Fibroblast of villous mesenchyme (primary cell): ENCODE measurements around the gene ZNF32. TPM values are rescaled to one million over a fixed set of nuclear protein-coding genes. Genes with fewer than 3 reads are reported as not detected.

Experiments used
- DNase-seq: peaks from one replicate; pipeline ENCODE4 v3.0.0-alpha.2; 2010; ENCODE audit warnings: low read depth
- H3K4me3 ChIP-seq: 2 replicates; pipeline ENCODE4 v1.5.1; 2011; ENCODE audit warnings: low read depth, mild to moderate bottlenecking, low read length
- total RNA-seq: library from RNA; depleted of rRNA; stranded (reverse); fragments of >200 nt; gene quantifications from 2 replicates; pipeline ENCODE4 v1.2.3, GENCODE V29; 2012
- TF ChIP-seq, protein P1 (sequence below): IDR thresholded peaks from 2 replicates; pipeline ENCODE4 v1.5.1; 2012; ENCODE audit warnings: low read depth, mild to moderate bottlenecking, low read length; ENCODE audit not compliant: insufficient read depth

The ZNF32 gene
- total RNA-seq, 1 donor, result 30.7 TPM

DNA sequence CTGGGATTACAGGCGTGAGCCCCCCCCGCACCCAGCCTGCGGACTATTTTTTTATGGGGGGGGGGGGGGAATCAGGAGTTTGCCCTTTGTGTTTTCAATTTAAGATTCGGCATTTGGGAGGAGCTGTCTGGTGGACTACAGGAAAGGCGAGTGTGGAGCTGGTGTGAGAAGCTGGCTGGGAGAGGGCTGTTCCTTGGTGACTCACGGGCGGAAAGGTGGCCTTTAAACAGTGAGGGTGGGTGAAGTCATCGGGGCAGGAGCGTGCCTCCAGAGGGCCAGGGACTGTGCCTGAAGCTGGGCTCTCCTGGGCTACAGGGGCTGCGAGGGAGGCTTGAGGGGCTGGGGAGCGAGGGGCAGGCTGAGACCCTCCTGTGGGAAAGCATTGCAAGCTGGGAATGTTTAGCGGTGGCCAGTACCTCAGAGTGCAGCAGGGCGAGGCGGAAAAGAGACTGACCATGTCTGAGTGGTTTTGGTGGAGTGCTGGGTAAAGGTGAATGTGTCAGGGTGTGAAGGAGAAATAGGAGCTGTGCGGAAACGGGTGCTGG, 39.7 kb upstream of the ZNF32 start:
- DNase-seq, result no peak
- H3K4me3 ChIP-seq, result no peak overlapping the region
- TF ChIP-seq, protein P1, sequence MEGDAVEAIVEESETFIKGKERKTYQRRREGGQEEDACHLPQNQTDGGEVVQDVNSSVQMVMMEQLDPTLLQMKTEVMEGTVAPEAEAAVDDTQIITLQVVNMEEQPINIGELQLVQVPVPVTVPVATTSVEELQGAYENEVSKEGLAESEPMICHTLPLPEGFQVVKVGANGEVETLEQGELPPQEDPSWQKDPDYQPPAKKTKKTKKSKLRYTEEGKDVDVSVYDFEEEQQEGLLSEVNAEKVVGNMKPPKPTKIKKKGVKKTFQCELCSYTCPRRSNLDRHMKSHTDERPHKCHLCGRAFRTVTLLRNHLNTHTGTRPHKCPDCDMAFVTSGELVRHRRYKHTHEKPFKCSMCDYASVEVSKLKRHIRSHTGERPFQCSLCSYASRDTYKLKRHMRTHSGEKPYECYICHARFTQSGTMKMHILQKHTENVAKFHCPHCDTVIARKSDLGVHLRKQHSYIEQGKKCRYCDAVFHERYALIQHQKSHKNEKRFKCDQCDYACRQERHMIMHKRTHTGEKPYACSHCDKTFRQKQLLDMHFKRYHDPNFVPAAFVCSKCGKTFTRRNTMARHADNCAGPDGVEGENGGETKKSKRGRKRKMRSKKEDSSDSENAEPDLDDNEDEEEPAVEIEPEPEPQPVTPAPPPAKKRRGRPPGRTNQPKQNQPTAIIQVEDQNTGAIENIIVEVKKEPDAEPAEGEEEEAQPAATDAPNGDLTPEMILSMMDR, result no peak

GRCh38 chr10:43687373-43687772, 38.7 kb upstream of the ZNF32 start:
- no peak for DNase-seq
- TF ChIP-seq, protein P1, result no peak
- no peak overlapping the region for H3K4me3 ChIP-seq

DNA sequence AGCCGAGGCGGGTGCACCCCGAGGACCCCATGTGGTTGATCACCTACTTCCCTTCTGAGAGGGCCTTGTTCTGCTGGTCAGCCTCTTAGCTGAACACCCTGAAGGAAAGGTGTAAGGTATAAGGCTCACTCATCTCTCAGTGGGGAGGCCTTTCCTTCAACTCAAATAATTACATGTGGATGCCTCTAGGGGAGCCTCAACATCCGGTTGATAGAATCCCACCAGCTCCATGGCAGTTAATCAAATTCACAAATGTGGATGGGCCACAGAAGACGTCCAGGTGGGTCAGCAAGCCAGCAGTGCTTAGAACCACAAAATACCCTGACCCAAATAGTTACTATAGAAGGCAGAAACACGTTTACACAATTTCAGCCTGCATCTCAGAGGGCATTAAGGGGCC, 37.7 kb upstream of the ZNF32 start:
- H3K4me3 ChIP-seq, result no peak overlapping the region
- no peak for DNase-seq
- TF ChIP-seq, protein P1, result no peak

DNA sequence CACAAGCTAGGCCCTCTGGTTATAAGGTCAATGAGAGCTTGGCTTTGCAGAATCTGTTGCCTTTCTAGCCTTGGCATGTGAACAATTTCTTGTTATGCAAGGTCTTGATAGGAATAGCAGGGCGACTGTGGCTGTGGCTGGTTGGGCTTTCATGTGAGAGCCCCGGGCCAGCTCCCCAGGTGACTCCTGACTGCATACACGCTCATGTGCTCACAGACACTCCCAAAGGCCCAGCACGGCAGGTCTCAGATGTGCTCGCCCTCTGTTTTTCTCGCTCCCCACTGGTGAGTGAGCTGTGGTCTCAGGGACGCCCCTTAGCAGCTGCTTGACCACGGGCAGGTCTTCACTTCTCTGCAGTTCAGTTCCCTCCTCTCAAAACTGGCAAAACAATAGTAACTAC, 37.1 kb upstream of the ZNF32 start:
- TF ChIP-seq, protein P1, result no peak
- H3K4me3 ChIP-seq, result no peak overlapping the region
- DNase-seq, result no peak

DNA sequence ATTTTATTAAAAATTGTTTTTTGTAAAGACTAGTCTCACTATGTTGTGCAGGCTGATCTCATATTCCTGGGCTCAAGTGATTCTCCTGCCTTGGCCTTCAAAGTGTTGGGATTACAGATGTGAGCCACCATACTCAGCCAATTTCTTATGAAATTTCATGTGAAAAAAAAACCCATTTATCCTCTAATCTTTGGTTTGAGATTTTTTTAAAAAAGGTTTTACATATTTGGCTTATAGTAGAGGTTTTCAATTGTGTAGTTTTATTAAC, 35.5 kb upstream of the ZNF32 start:
- H3K4me3 ChIP-seq, result no peak overlapping the region
- TF ChIP-seq, protein P1, result no peak
- DNase-seq, result no peak

GRCh38 chr10:43683451-43684291, 35.0 kb upstream of the ZNF32 start:
- TF ChIP-seq, protein P1, result peak; percentile 59
- no peak overlapping the region for H3K4me3 ChIP-seq
- peak; percentile 8 for DNase-seq

DNA sequence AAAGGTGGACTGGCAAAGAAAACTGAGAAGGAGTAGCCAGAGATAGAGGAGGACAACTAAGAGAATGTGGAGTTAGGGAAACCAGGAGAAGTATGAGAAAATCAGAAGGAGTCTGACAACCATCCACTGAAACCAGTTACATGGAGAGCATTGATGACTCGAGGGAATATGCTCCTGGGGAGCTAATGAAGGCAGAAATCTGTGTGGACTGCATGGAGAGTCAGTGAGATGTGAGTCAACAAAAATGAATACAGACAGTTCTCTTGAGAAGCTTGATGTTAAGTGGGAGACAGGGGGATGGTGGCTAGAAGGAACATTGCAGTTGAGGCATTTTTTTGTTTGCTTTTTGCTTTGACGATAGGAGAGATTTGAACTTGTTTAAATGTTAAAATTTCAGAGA, 34.3 kb upstream of the ZNF32 start:
- no peak overlapping the region for H3K4me3 ChIP-seq
- TF ChIP-seq, protein P1, result no peak
- no peak for DNase-seq
